Fibroblast of lung (primary cell): ENCODE results near the gene NTNG1.

ENCODE experiments used
- EZH2 ChIP-seq: IDR thresholded peaks from 2 replicates; pipeline ENCODE4 v1.5.1; 2012; ENCODE audit warnings: low read length, control low read depth, mild to moderate bottlenecking; ENCODE audit errors: missing control alignments
- TF ChIP-seq, protein P1 (sequence below), 2 donors: IDR thresholded peaks in 1 of 2; conservative IDR thresholded peaks in 1 of 2; 1 replicate in 1 of 2; 2 replicates in 1 of 2; pipeline ENCODE4 v1.5.1; 2011 to 2012; ENCODE audit warnings: low read length in 2 of 2, control low read depth in 1 of 2, inconsistent platforms in 1 of 2, low read depth in 1 of 2, mild to moderate bottlenecking in 1 of 2

DNA sequence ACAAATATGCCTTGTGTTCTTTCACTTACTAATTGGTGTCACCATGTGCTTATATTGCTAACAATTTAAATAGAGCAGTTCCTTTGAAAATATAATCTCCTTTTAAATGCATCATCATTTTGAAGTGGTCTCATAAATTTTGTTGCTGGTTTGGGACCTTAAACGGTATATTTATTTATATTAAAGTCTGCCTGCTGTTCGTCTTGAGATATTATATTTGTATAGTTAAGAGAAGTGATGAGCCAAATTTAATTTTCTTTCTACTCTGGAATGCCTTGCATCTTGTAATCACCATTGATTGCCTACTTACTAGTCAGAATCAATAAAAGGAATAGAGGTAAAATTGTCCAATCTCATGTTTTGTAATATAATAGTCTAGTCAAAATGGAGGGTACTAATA lies 91.6 kb downstream of the NTNG1 start:
- TF ChIP-seq, protein P1, sequence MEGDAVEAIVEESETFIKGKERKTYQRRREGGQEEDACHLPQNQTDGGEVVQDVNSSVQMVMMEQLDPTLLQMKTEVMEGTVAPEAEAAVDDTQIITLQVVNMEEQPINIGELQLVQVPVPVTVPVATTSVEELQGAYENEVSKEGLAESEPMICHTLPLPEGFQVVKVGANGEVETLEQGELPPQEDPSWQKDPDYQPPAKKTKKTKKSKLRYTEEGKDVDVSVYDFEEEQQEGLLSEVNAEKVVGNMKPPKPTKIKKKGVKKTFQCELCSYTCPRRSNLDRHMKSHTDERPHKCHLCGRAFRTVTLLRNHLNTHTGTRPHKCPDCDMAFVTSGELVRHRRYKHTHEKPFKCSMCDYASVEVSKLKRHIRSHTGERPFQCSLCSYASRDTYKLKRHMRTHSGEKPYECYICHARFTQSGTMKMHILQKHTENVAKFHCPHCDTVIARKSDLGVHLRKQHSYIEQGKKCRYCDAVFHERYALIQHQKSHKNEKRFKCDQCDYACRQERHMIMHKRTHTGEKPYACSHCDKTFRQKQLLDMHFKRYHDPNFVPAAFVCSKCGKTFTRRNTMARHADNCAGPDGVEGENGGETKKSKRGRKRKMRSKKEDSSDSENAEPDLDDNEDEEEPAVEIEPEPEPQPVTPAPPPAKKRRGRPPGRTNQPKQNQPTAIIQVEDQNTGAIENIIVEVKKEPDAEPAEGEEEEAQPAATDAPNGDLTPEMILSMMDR (conservative IDR thresholded peaks at IDR 0.05 in 1 of 2, IDR thresholded peaks at IDR 0.05 in 1 of 2; ENCODE audit: low read depth in 1 of 2, low read length in 2 of 2) = no peak
- TF ChIP-seq EZH2 = no peak
